ENCODE data around the gene ACOX3. TPM values are rescaled to one million over a fixed set of nuclear protein-coding genes. Genes with fewer than 3 reads are reported as not detected.
"Not testable (repeated sequence)": the region's sequence is repeated elsewhere in the genome, so short reads cannot be mapped to it uniquely, and the experiment has no call there.

ACOX3 gene
- polyA plus RNA-seq, 3 donors: 16.4 to 19.4 (median 17.3) TPM

DNA sequence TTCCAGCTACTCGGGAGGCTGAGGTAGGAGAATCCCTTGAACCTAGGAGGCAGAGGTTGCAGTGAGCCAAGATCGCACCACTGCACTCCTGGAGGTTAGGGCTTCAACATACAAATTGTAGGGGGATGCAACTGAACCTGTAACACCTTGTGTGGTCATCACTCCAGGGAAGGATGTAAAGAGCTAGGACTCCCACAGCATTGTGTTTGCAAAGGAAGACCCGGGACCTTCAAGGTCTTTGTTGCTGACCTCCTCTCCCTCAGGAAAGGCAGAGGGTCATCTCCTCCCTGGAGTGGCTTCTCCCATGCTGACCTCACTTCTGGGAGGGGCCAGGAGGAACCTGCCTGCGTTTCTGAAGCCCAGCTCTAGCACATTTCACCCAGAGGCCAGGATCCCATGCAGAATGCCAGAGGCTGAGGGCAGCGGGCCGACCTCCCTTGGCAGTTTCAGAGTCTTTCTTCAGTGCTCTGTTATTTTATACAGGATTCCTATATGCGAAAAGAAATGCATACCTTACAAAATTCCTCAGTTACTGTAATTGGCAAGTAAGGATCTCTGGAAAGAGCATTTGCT is 90.8 kb downstream of the ACOX3 start:
- DNase-seq (ENCODE audit: extremely low read depth in 1 of 11, low read depth in 9 of 11, low spot score in 4 of 11): no peak

DNA sequence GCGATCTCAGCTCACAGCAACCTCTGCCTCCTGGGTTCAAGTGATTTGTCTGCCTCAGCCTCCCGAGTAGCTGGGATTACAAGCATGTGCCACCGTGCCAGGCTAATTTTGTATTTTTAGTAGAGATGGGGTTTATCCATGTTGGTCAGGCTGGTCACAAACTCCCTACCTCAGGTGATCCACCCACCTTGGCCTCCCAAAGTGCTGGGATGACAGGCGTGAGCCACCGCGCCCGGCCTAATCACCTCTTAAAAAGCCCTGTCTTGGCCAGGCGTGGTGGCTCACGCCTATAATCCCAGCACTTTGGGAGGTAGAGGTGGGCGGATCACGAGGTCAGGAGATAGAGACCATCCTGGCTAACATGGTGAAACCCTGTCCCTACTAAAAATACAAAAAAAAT is 91.3 kb downstream of the ACOX3 start:
- DNase-seq (ENCODE audit: extremely low read depth in 1 of 11, low read depth in 9 of 11, low spot score in 4 of 11): not testable (repeated sequence)

GRCh38 chr4:8348071-8348470 is 92.5 kb downstream of the ACOX3 start:
- DNase-seq (ENCODE audit: extremely low read depth in 1 of 11, low read depth in 9 of 11, low spot score in 4 of 11): no peak

- DNase-seq (ENCODE audit: extremely low read depth in 1 of 11, low read depth in 9 of 11, low spot score in 4 of 11): no peak
Observed at GRCh38 chr4:8347660-8348059, 92.9 kb downstream of the ACOX3 start.

GRCh38 chr4:8346838-8347605 is 93.5 kb downstream of the ACOX3 start:
- DNase-seq (ENCODE audit: extremely low read depth in 1 of 11, low read depth in 9 of 11, low spot score in 4 of 11): no peak

DNA sequence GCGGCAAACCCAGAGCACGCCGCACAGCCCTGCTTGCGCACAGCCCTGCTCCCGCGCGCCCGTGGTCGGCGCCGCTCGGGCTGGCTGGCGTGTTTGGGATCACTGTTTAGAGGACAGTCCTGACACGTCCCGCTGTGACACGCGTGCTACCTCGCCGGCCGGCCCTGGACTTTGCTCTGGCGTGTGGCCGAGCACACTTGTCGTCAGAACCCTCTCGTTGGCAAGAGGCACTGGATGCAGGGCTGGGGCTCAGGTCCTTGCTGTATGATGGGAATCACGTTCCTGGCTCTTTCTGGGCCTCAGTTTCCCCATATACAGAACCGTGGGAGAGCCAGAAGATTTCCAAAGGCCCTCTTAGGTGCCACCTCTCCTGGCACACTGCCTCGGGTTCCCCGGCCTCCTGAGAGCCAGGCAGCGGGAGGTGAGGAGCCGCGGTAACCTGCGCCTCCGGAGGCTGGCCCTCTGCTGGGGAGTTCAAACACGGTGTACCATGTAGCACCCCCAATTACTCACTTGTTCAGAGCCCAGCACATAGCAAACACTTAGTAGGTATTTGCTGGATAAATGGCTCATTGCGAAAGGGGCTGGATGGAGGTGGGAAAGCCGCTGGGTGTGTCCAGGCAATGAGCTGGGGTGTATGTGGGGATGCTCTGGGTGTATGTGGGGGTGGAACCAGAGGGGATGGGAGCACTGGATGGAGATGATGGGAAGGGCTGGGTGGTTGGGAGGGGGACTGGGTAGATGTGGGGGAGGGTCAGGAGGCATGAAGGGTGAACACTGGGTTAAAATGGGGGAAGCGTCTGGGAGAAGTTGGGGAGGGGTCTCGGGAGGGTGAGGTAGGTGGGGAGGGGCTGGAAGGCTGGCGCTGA is 94.3 kb downstream of the ACOX3 start:
- no peak for DNase-seq (ENCODE audit: extremely low read depth in 1 of 11, low read depth in 9 of 11, low spot score in 4 of 11)

- no peak for DNase-seq (ENCODE audit: extremely low read depth in 1 of 11, low read depth in 9 of 11, low spot score in 4 of 11)
Observed at GRCh38 chr4:8345053-8345945, 95.2 kb downstream of the ACOX3 start.

GRCh38 chr4:8344377-8344776 is 96.1 kb downstream of the ACOX3 start:
- no peak for DNase-seq (ENCODE audit: extremely low read depth in 1 of 11, low read depth in 9 of 11, low spot score in 4 of 11)

GRCh38 chr4:8343967-8344331 is 96.6 kb downstream of the ACOX3 start:
- no peak for DNase-seq (ENCODE audit: extremely low read depth in 1 of 11, low read depth in 9 of 11, low spot score in 4 of 11)

DNA sequence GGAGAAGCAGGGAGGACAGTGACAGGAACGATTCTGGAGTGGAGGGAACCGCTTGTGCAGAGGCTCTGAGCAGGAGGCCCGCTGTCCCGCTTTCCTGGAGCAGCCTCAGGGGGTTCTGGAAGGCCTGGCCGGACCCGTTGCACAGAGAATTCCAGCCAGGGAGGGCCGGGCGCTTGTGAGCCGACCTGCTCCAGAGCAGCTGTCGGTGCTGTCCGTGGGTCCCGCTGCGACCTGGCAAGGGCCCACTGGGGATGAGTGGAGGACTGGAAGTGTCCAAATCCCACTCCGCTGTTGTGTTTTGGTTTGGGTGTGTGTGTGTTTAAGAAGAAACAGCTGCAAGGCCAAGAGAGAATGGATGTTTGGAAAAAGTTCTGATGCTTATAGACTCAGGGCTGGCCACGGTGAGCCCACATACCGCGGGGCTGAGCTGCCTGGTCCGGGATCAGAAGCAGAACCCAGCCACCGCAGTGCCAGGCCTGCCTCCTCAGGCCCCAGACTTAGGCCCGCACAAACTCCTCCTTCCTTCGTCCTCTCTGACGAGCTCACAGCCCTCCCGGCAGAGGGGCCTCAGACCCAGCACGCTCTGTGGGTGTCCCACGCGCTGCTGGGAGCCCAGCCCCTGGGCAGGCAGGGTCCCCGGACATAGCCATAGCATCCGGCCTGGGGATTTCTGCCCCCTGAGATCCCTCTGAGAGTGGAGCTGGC is 97.1 kb downstream of the ACOX3 start:
- DNase-seq (ENCODE audit: extremely low read depth in 1 of 11, low read depth in 9 of 11, low spot score in 4 of 11): no peak

DNA sequence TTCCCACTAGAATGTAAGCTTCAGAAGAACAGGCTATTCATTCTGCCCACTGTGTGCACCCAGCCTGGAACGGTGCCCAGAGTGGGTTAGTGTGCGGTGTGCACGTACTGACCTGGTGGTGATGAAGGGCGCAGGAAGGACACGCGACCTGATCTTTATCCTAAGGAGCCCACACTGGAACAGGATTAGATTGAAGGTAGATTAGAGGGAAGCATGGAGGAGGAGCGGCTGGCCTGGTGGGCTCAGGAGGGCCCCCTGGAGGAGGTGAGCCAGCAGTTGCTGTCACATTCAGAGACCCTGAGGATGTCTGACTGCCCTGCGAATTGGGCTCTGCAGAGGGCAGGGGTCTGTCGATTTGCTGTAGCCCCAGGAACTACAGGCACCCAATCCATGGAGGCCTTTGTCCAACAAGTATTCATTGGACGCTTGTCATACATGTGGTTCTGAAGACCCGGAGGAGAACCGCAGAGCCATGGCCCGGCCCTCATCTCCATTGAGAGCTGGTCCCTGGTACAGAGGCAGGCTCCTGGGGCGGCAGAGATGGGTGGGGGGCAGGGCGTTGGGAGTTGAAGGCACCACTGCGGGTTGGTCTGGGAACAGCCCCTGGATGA is 97.8 kb downstream of the ACOX3 start:
- DNase-seq (ENCODE audit: extremely low read depth in 1 of 11, low read depth in 9 of 11, low spot score in 4 of 11): no peak

GRCh38 chr4:8341691-8342090 is 98.8 kb downstream of the ACOX3 start:
- peak in 6 of 11 donors; percentile 44 to 58 (median 52) for DNase-seq (ENCODE audit: extremely low read depth in 1 of 11, low read depth in 9 of 11, low spot score in 4 of 11)

DNA sequence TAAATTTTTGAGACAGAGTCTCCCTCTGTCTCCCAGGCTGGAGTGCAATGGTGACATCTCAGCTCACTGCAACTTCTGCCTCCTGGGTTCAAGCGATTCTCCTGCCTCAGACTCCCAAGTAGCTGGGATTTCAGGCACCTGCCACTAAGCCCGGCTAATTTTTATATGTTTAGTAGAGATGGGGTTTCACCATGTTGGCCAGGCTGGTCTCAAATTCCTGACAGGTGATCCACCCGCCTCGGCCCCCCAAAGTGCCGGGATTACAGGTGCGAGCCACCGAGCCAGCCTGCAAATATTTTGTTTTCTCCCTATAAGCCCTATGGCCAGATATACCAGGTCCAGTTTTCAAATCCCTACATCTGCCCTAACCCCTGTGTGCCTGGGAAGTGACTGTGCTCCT is 99.2 kb downstream of the ACOX3 start:
- not testable (repeated sequence) for DNase-seq (ENCODE audit: extremely low read depth in 1 of 11, low read depth in 9 of 11, low spot score in 4 of 11)

DNA sequence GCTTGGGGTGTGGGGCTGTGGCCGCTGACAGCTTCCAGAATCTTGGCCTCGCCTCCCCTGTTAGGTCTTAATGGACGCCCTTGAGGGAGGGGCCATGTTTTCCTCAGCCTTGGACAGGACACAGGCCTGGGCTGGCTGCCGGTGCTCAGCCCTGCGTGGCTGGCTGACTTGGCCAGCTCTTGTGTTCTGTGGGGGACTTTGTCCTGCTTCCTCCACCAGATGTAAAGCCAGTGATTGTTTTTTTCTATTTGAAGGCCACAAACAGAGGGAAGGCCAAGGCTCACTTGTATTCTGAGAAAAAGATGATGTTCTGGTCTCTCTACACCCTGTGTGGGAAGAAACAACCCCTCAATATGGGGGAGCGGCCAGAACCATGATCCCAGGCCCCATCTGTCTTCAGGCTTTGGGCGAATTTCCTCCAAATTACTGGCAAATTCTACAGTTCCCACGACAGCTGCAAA is 99.7 kb downstream of the ACOX3 start:
- DNase-seq (ENCODE audit: extremely low read depth in 1 of 11, low read depth in 9 of 11, low spot score in 4 of 11): peak in 4 of 11 donors; percentile 26 to 56 (median 40)

DNA sequence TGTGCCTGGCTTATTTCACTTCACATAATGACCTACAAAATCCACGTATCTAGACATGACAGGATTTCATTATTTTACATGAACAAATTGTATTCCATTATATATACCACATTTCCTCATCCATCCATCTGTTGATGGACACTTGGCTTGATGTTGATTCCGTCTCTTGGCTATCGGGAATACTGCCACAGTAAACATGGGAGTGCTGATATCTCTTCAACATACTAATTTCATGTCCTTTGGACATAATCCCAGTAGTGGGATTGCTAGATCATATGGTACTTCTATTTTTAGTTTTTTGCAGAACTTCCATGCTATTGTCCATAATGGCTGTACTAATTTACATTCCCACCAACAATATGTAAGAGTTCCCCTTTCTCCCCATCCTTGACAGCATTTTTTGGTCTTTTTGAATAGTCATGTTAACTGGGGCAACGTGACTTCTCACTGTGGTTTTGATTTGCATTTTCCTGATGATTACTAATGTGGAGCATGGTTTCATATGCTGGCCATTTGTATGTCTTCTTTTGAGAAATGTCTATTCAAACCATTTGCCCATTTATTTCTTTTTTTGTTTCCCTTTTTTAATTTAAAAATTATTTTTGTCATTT is 102.1 kb downstream of the ACOX3 start:
- no peak for DNase-seq (ENCODE audit: extremely low read depth in 1 of 11, low read depth in 9 of 11, low spot score in 4 of 11)

DNA sequence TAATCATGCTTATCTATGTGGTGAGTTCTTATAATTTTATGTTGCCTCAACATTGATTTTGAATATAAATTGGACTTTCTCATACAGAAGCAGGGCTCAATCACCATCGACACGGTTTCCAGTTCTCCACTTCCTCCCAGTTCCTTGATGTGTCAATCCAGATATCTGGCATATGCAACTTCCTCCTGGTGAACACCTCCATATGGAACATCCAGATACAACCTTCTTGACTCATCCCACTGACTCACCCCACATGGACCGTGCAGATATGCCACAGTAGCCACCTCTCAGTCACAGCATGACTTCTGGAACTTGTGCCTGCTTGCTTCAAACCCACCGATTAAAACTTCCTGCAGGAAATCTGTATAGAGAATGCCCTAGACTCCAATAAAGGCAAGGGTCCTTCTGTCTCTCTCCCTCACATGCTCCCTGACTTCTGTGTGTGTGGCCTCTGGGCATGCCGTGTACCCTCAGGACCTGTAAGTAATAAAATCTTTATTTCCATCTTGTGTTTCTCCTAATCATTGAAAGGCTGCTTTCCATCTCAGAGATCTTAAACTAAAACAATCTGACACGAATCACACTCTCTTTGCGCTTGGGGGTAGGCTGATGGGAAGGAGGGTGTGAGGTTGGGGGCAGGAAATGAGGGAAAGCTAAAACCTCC is 104.0 kb downstream of the ACOX3 start:
- no peak for DNase-seq (ENCODE audit: extremely low read depth in 1 of 11, low read depth in 9 of 11, low spot score in 4 of 11)

DNA sequence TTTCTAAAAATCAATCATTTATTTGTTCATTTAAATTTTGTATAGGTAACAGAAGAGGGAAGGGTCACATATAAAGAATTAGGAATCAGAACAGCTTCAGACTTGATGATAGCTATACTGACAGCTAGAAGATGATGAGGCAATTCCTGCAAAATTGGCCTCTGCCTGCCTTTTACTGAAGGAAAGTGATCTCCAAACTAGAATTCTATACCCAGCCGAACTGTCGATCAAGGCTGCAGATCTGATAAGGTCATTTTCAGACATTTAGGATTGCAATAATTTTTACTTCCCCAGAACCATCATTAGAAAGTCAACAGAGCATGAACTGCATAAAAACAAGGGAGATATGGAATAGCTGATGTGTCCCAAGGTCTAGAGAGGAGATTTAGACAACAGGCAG is 104.7 kb downstream of the ACOX3 start:
- no peak for DNase-seq (ENCODE audit: extremely low read depth in 1 of 11, low read depth in 9 of 11, low spot score in 4 of 11)

Measured in renal cortex interstitium (tissue), 11 donors.